ENCODE data around the gene CDYL2. TPM values are rescaled to one million over a fixed set of nuclear protein-coding genes. Genes with fewer than 3 reads are reported as not detected.

CDYL2 gene
- total RNA-seq, 1 experiment from 2014 or later, result 8.2 TPM

DNA sequence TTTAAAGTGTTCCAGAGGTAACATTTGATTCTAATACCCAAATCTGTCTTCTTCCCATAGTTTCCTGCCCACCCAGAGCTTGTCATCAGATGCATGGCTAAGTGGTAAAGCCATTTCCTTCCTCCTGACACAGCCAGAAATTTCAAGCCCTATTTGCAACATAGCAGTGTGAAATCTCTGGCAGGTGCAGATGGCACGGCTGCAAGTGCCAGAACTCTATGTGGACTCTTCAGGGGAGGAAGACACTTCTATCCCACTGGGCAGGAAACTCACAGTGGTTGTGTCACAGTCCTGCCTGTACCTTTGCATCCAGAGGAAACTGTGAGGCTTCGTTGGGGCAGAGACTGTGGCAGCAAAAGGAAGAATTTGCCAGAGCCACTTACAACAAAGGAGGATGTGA is 250.4 kb downstream of the CDYL2 start:
- Mint-ChIP-seq H3K4me3 (no peak overlapping the region), H3K4me1 (no peaks in the 10 kb centered on the region), H3K27me3 (ENCODE audit: low read depth) (no peaks in the 10 kb centered on the region), H3K36me3 (no peaks in the 10 kb centered on the region), H3K9me3 (no peaks in the 10 kb centered on the region), H3K27ac (no peak overlapping the region)
- TF ChIP-seq CREB1 (CRISPR knock-in tag; IDR thresholded peaks at IDR 0.05) (no peak), SMAD4 (CRISPR knock-in tag; IDR thresholded peaks at IDR 0.05) (no peak), EMX1 (CRISPR knock-in tag; IDR thresholded peaks at IDR 0.05) (no peak), FOXP1 (CRISPR knock-in tag; IDR thresholded peaks at IDR 0.05; ENCODE audit: borderline replicate concordance) (no peak), TEAD1 (CRISPR knock-in tag; IDR thresholded peaks at IDR 0.05) (no peak), PRDM15 (CRISPR knock-in tag; IDR thresholded peaks at IDR 0.05) (no peak), ZNF396 (CRISPR knock-in tag; IDR thresholded peaks at IDR 0.05; ENCODE audit: borderline replicate concordance) (no peak)
- TF ChIP-seq, protein P1, sequence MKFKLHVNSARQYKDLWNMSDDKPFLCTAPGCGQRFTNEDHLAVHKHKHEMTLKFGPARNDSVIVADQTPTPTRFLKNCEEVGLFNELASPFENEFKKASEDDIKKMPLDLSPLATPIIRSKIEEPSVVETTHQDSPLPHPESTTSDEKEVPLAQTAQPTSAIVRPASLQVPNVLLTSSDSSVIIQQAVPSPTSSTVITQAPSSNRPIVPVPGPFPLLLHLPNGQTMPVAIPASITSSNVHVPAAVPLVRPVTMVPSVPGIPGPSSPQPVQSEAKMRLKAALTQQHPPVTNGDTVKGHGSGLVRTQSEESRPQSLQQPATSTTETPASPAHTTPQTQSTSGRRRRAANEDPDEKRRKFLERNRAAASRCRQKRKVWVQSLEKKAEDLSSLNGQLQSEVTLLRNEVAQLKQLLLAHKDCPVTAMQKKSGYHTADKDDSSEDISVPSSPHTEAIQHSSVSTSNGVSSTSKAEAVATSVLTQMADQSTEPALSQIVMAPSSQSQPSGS (CRISPR knock-in tag; IDR thresholded peaks at IDR 0.05; ENCODE audit: borderline replicate concordance, low read depth), result no peak
- TF ChIP-seq, protein P2, sequence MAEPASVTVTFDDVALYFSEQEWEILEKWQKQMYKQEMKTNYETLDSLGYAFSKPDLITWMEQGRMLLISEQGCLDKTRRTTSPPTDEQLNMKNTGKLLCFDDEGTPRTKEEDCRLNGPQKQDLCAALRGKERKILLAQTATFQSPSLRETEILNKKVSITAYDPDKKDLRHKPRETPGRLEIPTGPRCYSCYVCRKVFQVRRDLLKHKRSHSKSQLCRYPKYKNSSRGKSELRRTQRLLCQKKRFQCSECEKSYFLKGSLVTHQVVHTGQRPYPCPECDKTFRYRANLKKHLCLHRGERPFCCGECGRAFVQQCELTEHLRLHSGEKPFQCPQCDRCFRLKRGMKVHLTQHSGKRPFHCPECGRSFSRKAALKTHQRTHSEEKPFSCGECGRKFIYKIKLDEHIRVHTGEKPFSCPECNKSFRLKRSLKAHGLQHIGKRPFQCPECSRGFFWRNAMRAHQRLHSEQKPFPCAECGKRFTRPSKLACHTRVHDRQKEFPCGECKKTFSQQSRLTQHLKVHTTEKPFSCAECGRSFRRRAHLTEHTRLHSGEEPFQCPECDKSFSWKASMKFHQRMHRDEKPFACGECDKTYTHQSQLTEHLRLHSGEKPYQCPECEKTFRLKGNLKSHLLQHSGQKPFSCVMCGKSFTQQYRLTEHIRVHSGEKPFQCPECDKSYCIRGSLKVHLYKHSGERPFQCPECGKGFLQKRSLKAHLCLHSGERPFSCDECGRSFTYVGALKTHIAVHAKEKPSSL (CRISPR knock-in tag; conservative IDR thresholded peaks at IDR 0.05), result no peak
- TF ChIP-seq, protein P3, sequence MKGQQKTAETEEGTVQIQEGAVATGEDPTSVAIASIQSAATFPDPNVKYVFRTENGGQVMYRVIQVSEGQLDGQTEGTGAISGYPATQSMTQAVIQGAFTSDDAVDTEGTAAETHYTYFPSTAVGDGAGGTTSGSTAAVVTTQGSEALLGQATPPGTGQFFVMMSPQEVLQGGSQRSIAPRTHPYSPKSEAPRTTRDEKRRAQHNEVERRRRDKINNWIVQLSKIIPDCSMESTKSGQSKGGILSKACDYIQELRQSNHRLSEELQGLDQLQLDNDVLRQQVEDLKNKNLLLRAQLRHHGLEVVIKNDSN (CRISPR knock-in tag; IDR thresholded peaks at IDR 0.05), result no peak
- DNase-seq (ENCODE audit: low spot score), result no peak
- ChIA-PET POLR2A (no interaction called here), CTCF (no interaction called here)
- no peak for ATAC-seq

DNA sequence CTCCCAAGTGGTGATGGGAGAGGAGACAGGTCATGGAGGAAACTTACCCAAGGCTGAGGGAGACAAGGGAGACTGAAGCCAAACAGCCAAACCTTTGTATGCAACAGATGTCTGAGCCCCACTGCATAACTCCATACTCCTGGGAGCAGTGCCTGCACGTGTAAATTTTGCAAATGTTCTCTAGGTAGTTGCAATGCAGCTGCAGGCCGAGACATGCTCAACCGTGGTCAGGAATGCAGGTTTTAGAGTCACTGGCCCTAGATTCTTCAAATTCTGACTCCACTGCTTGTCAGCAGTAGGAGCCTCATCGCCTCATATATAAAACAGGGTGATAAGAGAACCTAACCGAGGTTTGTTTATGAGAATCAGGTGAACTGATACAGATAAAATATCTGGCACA is 252.1 kb downstream of the CDYL2 start:
- POLR2A ChIA-PET, result no interaction called here
- H3K4me1 Mint-ChIP-seq, result no peaks in the 10 kb centered on the region
- no peak overlapping the region for H3K27ac Mint-ChIP-seq
- H3K4me3 Mint-ChIP-seq, result no peak overlapping the region
- DNase-seq (ENCODE audit: low spot score), result no peak
- no peaks in the 10 kb centered on the region for H3K36me3 Mint-ChIP-seq
- TF ChIP-seq, protein P4, sequence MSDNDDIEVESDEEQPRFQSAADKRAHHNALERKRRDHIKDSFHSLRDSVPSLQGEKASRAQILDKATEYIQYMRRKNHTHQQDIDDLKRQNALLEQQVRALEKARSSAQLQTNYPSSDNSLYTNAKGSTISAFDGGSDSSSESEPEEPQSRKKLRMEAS (CRISPR knock-in tag; IDR thresholded peaks at IDR 0.05), result no peak
- no peak for TF ChIP-seq PRDM15 (CRISPR knock-in tag; IDR thresholded peaks at IDR 0.05)
- no peak for TF ChIP-seq ZNF138 (CRISPR knock-in tag; conservative IDR thresholded peaks at IDR 0.05)
- TF ChIP-seq JAZF1 (CRISPR knock-in tag; IDR thresholded peaks at IDR 0.05), result no peak
- TF ChIP-seq SMAD4 (CRISPR knock-in tag; IDR thresholded peaks at IDR 0.05), result no peak
- CTCF ChIA-PET, result no interaction called here
- no peaks in the 10 kb centered on the region for H3K9me3 Mint-ChIP-seq
- no peak for ATAC-seq
- no peaks in the 10 kb centered on the region for H3K27me3 Mint-ChIP-seq (ENCODE audit: low read depth)

Other genes with a start within 250 kb of the CDYL2 start
- 76.6 to 79.3 TPM (median 78.9 TPM) in 3 replicates for gene CMC2, start 202.3 kb upstream of the CDYL2 start, total RNA-seq (2021)
- gene CENPN, start 202.6 kb upstream of the CDYL2 start, total RNA-seq (2021), result 47.4 to 49.7 TPM (median 48.5 TPM) in 3 replicates
- gene ATMIN, start 231.2 kb upstream of the CDYL2 start, total RNA-seq (2021), result 36.0 to 43.1 TPM (median 37.2 TPM) in 3 replicates